Bronchial epithelial cell (primary cell): ENCODE data around the gene KRTAP5-4. TPM values are rescaled to one million over a fixed set of nuclear protein-coding genes. Genes with fewer than 3 reads are reported as not detected.
A peak's percentile ranks its signal among the peaks of the same experiment; 100 is the strongest.
"Not testable (repeated sequence)": the region's sequence is repeated elsewhere in the genome, so short reads cannot be mapped to it uniquely, and the experiment has no call there.

ENCODE experiments used
- DNase-seq: peaks from one replicate; pipeline ENCODE4 v3.0.0-alpha.2; 2010; ENCODE audit warnings: low read depth
- FAIRE-seq: peaks from 2 replicates; lab custom pipeline; 2011; peaks lifted over from hg19 to GRCh38; lab: Jason Lieb, UNC
- H3K27me3 ChIP-seq: 2 replicates; pipeline ENCODE4 v1.5.1; 2011; ENCODE audit warnings: low read length; ENCODE audit not compliant: control insufficient read depth, insufficient read depth
- H3K36me3 ChIP-seq: 2 replicates; pipeline ENCODE4 v1.5.1; 2011; ENCODE audit warnings: low read length; ENCODE audit not compliant: control insufficient read depth, insufficient read depth
- H3K4me3 ChIP-seq: 2 replicates; pipeline ENCODE4 v1.5.1; 2011; ENCODE audit warnings: mild to moderate bottlenecking, low read depth, low read length, control low read depth
- CTCF ChIP-seq: IDR thresholded peaks from 2 replicates; pipeline ENCODE4 v1.5.1; 2011; ENCODE audit warnings: mild to moderate bottlenecking, moderate library complexity, low read length, control low read depth, inconsistent platforms; ENCODE audit not compliant: insufficient read depth, severe bottlenecking
- total RNA-seq: library from RNA; depleted of rRNA; stranded (reverse); fragments of >200 nt; gene quantifications from 2 replicates; pipeline ENCODE4 v1.2.1, GENCODE V29; 2014

KRTAP5-4 gene
- total RNA-seq, 1 donor from 2014 or later: not detected

- no peak for TF ChIP-seq CTCF
- no peak for FAIRE-seq
- Histone ChIP-seq H3K36me3 (no peaks in the 10 kb centered on the region), H3K4me3 (no peak overlapping the region), H3K27me3 (peaks cover 7% of the 10 kb centered on the region)
- DNase-seq: no peak
Observed at GRCh38 chr11:1604181-1604580, 17.8 kb downstream of the KRTAP5-4 start.

- Histone ChIP-seq H3K4me3 (no peak overlapping the region), H3K36me3 (no peaks in the 10 kb centered on the region), H3K27me3 (peaks cover 7% of the 10 kb centered on the region)
- no peak for TF ChIP-seq CTCF
- DNase-seq (no peak), FAIRE-seq (no peak)
Observed at GRCh38 chr11:1603629-1604028, 18.3 kb downstream of the KRTAP5-4 start.

GRCh38 chr11:1601663-1602062 is 20.3 kb downstream of the KRTAP5-4 start:
- peak; percentile 76 for FAIRE-seq
- H3K36me3 ChIP-seq, DNase-seq, H3K4me3 ChIP-seq, H3K27me3 ChIP-seq: not testable (repeated sequence)

GRCh38 chr11:1600626-1601025 is 21.3 kb downstream of the KRTAP5-4 start:
- no peak for TF ChIP-seq CTCF
- FAIRE-seq (no peak), DNase-seq (no peak)
- Histone ChIP-seq H3K4me3 (no peak overlapping the region), H3K27me3 (peaks cover 5% of the 10 kb centered on the region), H3K36me3 (no peaks in the 10 kb centered on the region)

GRCh38 chr11:1598816-1599215 is 23.1 kb downstream of the KRTAP5-4 start:
- Histone ChIP-seq H3K36me3 (no peaks in the 10 kb centered on the region), H3K4me3 (no peak overlapping the region), H3K27me3 (peaks cover 5% of the 10 kb centered on the region)
- TF ChIP-seq CTCF: no peak
- no peak for DNase-seq
- no peak for FAIRE-seq

- H3K4me3 ChIP-seq, DNase-seq, FAIRE-seq, H3K36me3 ChIP-seq, H3K27me3 ChIP-seq: not testable (repeated sequence)
Observed at GRCh38 chr11:1598406-1598805, 23.5 kb downstream of the KRTAP5-4 start.

- FAIRE-seq (no peak), DNase-seq (no peak)
- no peak for TF ChIP-seq CTCF
- peaks cover 5% of the 10 kb centered on the region for H3K27me3 ChIP-seq
- H3K36me3 ChIP-seq: no peaks in the 10 kb centered on the region
- no peak within 1 kb of the TSS for H3K4me3 ChIP-seq
Observed at GRCh38 chr11:1597994-1598380, 24.0 kb downstream of the KRTAP5-4 start, which contains the start of gene KRTAP5-2. KRTAP5-2 (minus strand) TSS chr11:1598294; CDS start chr11:1598250, 44 bp downstream.
